ENCODE measurements around the gene CHD5.

The CHD5 gene

DNA sequence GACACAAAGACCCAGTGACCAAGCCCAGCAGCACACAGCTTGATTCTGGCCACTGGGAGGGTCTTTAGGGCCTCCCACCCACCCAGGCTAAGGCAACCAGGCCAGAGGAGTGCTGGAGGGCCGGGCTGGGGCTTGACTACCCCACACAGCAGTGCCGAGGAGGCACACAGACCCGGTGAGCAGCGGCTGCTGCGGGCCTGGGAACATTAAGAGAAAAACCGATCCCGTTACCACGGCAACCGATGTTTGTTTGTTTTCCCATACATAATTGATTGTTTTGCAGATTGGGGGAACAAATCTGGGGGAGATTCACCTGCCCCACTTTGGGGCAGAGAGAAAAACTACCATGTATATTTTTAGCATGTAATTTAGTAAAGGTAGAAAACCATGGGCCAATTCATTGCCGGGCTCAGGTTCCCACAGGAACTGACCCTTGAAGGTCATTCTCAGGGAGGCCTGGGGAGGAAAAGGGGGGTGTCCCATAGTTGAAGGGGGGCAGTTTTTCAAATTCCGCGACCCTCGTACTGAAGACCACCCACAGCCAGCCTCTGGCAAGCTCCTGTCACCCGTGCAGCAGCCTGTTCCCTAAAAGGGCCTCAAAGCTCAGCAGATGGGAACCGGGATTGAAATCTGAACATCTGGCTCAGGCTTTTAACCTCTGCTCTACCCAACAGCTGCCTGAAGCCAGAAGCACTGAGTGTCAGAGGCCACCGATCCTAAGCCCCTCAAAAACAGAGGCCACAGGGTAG lies 35.3 kb downstream of the CHD5 start:
- Histone ChIP-seq H3K27ac (ENCODE audit: low read length) (no peak overlapping the region), H3K9ac (ENCODE audit: low read length) (no peak overlapping the region), H3K36me3 (replicated peaks; ENCODE audit: insufficient read depth, low read length) (no peaks in the 10 kb centered on the region), H3K4me1 (ENCODE audit: low read length) (no peaks in the 10 kb centered on the region), H4K20me1 (ENCODE audit: insufficient read depth, low read length) (no peaks in the 10 kb centered on the region), H3K4me3 (ENCODE audit: low read length) (no peak overlapping the region), H3F3A (ENCODE audit: insufficient read depth, low read length) (no peaks in the 10 kb centered on the region), H3K79me2 (ENCODE audit: low read length) (no peaks in the 10 kb centered on the region), H3K4me2 (ENCODE audit: low read depth, low read length) (no peak overlapping the region), H3K27me3 (replicated peaks; ENCODE audit: insufficient read depth, low read length) (peaks cover 85% of the 10 kb centered on the region), H3K9me3 (replicated peaks; ENCODE audit: insufficient read depth, low read length) (no peaks in the 10 kb centered on the region), H3K9me2 (replicated peaks; ENCODE audit: insufficient read depth, low read length) (no peaks in the 10 kb centered on the region), H2AFZ (ENCODE audit: low read length) (no peak overlapping the region)
- TF ChIP-seq EZH2phosphoT487 (IDR thresholded peaks at IDR 0.05; ENCODE audit: low read length) (no peak), EZH2 (optimal IDR thresholded peaks at IDR 0.05; ENCODE audit: low read depth, low read length) (no peak)
- TF ChIP-seq, protein P1, sequence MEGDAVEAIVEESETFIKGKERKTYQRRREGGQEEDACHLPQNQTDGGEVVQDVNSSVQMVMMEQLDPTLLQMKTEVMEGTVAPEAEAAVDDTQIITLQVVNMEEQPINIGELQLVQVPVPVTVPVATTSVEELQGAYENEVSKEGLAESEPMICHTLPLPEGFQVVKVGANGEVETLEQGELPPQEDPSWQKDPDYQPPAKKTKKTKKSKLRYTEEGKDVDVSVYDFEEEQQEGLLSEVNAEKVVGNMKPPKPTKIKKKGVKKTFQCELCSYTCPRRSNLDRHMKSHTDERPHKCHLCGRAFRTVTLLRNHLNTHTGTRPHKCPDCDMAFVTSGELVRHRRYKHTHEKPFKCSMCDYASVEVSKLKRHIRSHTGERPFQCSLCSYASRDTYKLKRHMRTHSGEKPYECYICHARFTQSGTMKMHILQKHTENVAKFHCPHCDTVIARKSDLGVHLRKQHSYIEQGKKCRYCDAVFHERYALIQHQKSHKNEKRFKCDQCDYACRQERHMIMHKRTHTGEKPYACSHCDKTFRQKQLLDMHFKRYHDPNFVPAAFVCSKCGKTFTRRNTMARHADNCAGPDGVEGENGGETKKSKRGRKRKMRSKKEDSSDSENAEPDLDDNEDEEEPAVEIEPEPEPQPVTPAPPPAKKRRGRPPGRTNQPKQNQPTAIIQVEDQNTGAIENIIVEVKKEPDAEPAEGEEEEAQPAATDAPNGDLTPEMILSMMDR (IDR thresholded peaks at IDR 0.05; ENCODE audit: low read length), result no peak
- no peak for DNase-seq

DNA sequence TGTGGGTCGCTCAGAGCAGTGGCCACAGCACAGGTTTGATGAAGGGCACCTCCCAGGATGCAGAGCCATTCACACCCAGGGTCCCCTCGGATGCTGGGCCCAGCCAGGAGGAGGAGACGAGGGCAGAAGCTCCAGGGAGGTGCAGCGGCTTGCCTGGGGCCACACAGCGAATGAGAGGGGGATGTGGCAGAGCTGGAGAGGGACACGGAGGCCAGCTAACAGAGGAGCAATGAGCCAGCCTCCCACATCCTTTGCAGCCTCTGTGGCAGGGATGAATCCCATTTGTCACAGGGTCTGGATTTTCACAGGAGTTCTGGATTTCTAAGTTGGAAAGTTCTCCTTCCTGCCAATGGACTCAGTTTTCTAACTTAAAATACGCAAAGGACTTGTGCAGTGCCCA lies 35.9 kb downstream of the CHD5 start:
- H3K27ac ChIP-seq (ENCODE audit: low read length), result no peak overlapping the region
- no peak for TF ChIP-seq EZH2phosphoT487 (IDR thresholded peaks at IDR 0.05; ENCODE audit: low read length)
- TF ChIP-seq, protein P1 (IDR thresholded peaks at IDR 0.05; ENCODE audit: low read length), result no peak
- TF ChIP-seq EZH2 (optimal IDR thresholded peaks at IDR 0.05; ENCODE audit: low read depth, low read length), result no peak
- H3F3A ChIP-seq (ENCODE audit: insufficient read depth, low read length), result no peaks in the 10 kb centered on the region
- no peak overlapping the region for H2AFZ ChIP-seq (ENCODE audit: low read length)
- H3K9me3 ChIP-seq (replicated peaks; ENCODE audit: insufficient read depth, low read length), result no peaks in the 10 kb centered on the region
- H3K27me3 ChIP-seq (replicated peaks; ENCODE audit: insufficient read depth, low read length), result peaks cover 84% of the 10 kb centered on the region
- no peaks in the 10 kb centered on the region for H3K36me3 ChIP-seq (replicated peaks; ENCODE audit: insufficient read depth, low read length)
- no peaks in the 10 kb centered on the region for H3K79me2 ChIP-seq (ENCODE audit: low read length)
- H3K4me1 ChIP-seq (ENCODE audit: low read length), result no peaks in the 10 kb centered on the region
- H3K9ac ChIP-seq (ENCODE audit: low read length), result no peak overlapping the region
- no peak for DNase-seq
- H4K20me1 ChIP-seq (ENCODE audit: insufficient read depth, low read length), result no peaks in the 10 kb centered on the region
- H3K4me3 ChIP-seq (ENCODE audit: low read length), result no peak overlapping the region
- H3K9me2 ChIP-seq (replicated peaks; ENCODE audit: insufficient read depth, low read length), result no peaks in the 10 kb centered on the region
- H3K4me2 ChIP-seq (ENCODE audit: low read depth, low read length), result no peak overlapping the region

DNA sequence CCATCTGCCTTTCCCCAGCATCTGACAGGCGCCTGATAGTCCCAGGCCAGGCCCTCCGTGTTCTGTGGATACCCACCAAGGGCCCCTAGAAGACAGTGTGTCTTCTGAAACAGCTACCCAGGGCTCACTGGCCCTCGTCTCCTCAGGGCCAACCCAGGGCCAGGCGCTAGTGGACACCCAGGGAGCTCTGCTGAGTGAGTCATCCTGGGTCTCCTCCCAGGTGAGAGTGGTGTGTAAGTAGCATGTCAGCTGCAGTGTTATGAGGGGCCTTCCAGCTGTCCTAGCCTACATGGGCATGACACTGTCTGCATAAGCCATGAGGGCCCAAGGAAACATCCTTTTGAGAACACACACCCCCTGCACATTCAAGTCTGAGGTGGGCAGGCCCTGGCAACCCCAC lies 36.7 kb downstream of the CHD5 start:
- H3K9me2 ChIP-seq (replicated peaks; ENCODE audit: insufficient read depth, low read length), result no peaks in the 10 kb centered on the region
- TF ChIP-seq EZH2 (optimal IDR thresholded peaks at IDR 0.05; ENCODE audit: low read depth, low read length) (no peak), EZH2phosphoT487 (IDR thresholded peaks at IDR 0.05; ENCODE audit: low read length) (no peak)
- TF ChIP-seq, protein P1 (IDR thresholded peaks at IDR 0.05; ENCODE audit: low read length), result no peak
- DNase-seq, result no peak
- no peaks in the 10 kb centered on the region for H3K4me1 ChIP-seq (ENCODE audit: low read length)
- H3K79me2 ChIP-seq (ENCODE audit: low read length), result no peaks in the 10 kb centered on the region
- H2AFZ ChIP-seq (ENCODE audit: low read length), result no peak overlapping the region
- H3K27ac ChIP-seq (ENCODE audit: low read length), result no peak overlapping the region
- H3K36me3 ChIP-seq (replicated peaks; ENCODE audit: insufficient read depth, low read length), result no peaks in the 10 kb centered on the region
- H3F3A ChIP-seq (ENCODE audit: insufficient read depth, low read length), result no peaks in the 10 kb centered on the region
- H3K27me3 ChIP-seq (replicated peaks; ENCODE audit: insufficient read depth, low read length), result peaks cover 90% of the 10 kb centered on the region
- no peak overlapping the region for H3K4me2 ChIP-seq (ENCODE audit: low read depth, low read length)
- no peaks in the 10 kb centered on the region for H3K9me3 ChIP-seq (replicated peaks; ENCODE audit: insufficient read depth, low read length)
- H4K20me1 ChIP-seq (ENCODE audit: insufficient read depth, low read length), result no peaks in the 10 kb centered on the region
- no peak overlapping the region for H3K9ac ChIP-seq (ENCODE audit: low read length)
- no peak overlapping the region for H3K4me3 ChIP-seq (ENCODE audit: low read length)

Measured in MM.1S (cell line).